GM21619 (cell line): Measurements from ENCODE around the gene ATG4A.
A peak's percentile ranks its signal among the peaks of the same experiment; 100 is the strongest.

ENCODE experiments used
- ATAC-seq: cut with Tn5 transposase; IDR thresholded peaks from one replicate; pipeline ENCODE4 v1.9.1; 2021; ENCODE audit not compliant: unreplicated experiment

The ATG4A gene

DNA sequence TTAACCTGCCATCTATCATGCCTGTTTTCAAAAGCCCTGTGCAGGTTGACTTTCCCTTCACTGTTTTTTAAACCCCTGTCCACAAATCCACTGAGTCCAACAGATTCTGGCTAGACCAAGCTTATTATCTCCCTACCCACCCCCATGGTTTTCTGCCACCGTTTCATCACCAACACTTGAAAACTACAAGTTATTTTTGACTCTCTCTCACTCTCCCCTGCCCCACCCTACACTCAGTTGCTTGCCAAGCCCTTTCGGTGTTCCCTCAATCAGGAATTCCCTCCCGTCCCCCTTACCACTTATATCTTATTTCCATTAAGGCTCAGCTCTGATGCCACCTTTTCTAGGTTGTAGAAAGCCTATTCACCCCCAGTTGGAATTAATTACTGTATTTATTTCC, 29.7 kb downstream of the ATG4A start:
- ATAC-seq = no peak

DNA sequence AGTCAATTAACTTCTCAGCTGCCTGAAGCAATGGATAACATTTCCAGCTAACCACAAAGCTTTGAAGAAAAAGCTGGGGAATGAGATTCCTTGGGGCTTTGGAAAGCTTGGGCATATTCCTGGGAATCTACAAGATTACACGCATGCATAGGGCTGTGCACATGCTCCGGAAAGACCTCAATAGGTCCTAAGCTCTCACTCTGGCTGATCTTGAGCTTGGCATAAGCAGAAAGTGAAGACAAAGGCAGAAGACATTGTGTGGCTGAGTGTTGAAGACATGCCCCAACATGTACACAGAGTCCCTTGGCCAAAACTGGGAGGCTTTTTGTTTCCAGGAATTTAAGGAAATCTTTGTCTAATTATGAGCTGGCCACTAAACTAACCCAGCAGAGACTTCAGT, 31.2 kb downstream of the ATG4A start:
- no peak for ATAC-seq

DNA sequence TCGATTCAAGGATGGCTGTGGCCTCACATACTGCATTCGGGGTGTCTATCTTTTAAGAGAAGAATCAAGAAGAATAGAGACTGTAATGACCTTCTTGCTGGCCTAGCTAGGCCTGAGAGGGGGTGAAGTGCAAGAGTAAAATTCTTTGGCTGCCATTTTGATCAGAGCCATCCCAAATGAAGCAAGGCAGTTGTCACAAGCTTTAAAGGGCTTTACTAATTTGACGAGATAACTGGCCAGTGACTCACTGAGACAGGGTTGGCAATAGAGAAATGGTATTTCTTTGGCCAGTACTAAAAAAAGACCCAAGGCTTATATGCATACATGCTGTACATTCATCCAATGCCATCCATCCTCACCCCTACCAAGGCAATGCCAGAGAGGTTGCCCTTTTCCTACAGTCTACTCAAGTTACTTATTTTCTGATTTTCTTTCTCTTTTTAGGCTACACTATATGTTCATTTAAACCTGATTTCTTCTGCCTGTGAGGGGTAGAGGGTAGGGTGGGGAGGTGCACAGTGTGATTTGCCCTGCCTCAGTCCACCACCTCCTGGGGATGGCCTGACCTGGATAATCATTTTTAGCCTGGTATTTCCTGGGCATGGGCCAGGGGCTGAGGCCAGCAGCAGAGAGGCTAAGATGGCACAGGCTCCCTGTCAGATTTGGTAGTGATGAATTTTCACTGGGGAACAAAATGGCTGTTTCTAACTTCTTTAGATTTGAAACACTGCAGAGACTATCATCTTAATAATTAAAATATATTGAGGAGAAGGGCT, 32.2 kb downstream of the ATG4A start:
- no peak for ATAC-seq

DNA sequence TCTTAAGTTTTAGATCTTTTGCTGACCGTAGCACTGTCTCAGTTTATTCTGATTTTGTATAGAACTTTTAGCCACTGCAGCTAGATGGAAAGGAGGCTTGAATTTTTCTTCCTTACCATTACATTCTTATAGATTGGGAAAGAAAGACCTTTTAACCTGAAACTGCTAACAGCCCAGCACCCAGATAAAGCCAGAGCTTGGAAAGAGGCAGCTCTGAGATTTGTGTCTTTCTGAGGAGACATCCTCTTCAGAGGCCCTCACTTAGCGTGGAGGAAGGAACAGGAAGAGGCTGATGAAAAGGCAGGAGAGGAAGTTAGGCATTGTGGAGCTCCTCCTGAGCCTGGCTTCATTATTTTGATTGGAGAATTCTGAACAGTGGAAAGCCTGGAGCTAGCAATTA, 35.1 kb downstream of the ATG4A start:
- ATAC-seq = no peak

DNA sequence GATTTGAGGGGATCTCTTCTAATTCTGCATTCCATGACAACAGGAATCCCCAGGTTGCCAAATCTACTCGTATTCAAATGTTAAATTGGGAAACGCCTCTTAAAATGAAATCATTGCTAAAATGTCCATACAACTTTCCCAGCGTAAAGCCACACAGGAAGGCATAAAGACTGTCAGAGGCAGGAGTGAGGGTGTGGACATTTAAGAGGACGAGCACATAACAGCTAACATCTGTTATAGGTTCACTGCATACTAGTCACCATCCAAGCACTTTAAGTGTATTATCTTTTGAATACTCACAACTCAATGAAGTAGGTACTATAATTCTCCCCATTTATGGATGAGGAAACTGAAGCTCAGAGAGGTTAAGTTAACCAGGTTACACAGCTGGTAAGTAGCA, 35.6 kb downstream of the ATG4A start:
- ATAC-seq = no peak

DNA sequence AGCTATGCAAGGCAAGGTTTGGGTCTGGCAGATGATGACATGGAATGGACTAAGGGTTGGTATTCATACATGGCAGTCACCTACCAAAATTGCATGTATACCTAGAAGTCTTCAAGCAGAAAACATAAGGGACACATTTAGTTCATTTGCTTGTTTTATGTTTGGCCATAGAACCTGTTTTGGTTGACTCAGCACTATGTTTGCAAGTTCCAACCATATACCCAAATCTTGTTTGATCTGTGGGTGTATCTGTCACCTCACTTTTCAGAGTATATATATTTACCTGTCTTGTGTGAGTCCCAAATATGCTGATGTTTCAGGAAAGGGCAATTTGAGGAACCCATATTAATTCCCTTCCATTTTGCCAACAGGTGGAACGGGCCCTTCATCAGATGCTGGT, 39.3 kb downstream of the ATG4A start:
- ATAC-seq = no peak

DNA sequence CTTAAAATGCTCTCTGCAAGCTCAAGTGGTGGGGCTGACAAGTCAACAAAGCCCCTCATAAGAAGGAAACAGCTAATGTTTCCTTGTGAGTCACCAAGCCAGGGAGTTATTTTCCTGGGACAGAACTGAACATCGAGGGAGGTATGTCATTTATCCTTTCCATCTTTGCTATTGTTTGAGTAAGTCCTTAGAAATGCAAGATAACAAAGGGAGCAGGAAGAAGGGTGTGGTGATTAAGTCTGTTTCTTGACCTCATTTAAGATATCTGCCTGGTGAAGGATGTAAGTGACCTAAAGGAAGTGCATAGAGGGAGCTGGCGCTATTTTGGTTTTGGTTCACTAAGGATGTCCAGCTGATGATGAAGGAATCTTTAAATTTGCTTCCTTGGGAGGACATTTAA, 39.9 kb downstream of the ATG4A start:
- ATAC-seq = no peak

DNA sequence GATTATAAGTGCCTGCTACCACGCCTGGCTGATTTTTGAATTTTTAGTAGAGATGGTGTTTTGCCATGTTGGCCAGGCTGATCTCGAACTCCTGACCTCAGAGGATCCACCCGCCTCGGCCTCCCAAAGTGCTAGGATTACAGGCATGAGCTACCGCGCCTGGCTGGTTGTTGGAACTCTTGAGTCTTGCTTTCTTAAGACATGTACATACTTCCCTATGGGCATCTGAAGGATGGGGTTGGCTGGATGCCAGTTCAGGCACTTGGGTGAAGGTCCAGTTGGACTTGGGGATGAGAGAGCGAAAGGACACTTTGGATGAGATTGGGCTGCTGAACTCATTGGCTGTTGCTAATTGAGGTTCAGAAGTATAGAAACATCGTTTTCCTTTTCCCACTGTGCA, 40.5 kb downstream of the ATG4A start:
- no peak for ATAC-seq

DNA sequence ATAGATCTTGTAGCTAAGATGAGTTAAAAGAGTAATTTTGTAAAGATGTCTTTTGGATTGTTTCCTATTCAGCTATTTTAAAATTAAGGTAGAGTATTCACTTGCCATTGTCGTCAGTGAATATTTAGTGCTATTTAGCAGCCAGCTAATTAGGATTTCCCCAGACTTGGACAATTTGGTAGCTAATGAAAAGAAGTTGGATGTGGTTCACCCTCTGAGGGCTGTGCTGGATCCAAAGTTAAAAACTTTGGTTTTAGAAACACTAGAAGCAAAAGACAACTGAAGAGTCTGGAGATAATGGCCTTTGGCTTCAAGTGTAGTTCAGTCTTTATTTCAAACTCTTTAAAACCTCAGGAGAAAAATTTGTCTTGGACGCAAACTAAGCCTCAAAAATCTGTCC, 41.3 kb downstream of the ATG4A start:
- no peak for ATAC-seq

DNA sequence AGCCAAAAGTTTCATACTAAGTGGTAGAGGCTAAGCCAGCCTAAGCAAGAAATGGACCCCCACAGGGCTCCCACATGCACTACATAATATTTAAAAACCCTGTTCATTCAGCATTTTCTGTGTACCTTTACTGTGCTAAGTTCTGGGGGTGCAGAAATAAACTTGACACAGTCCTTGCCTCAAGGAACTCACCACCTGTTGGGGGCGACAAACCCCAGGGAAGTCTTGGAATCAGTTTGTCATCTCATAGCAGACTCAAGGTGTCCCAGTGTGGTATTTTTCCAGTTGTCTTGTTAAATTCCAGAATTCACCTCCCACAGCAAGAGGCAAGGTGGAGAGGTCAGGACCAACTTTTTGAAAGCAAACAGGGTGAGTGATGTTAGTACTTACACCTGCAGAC, 43.1 kb downstream of the ATG4A start:
- ATAC-seq = no peak

DNA sequence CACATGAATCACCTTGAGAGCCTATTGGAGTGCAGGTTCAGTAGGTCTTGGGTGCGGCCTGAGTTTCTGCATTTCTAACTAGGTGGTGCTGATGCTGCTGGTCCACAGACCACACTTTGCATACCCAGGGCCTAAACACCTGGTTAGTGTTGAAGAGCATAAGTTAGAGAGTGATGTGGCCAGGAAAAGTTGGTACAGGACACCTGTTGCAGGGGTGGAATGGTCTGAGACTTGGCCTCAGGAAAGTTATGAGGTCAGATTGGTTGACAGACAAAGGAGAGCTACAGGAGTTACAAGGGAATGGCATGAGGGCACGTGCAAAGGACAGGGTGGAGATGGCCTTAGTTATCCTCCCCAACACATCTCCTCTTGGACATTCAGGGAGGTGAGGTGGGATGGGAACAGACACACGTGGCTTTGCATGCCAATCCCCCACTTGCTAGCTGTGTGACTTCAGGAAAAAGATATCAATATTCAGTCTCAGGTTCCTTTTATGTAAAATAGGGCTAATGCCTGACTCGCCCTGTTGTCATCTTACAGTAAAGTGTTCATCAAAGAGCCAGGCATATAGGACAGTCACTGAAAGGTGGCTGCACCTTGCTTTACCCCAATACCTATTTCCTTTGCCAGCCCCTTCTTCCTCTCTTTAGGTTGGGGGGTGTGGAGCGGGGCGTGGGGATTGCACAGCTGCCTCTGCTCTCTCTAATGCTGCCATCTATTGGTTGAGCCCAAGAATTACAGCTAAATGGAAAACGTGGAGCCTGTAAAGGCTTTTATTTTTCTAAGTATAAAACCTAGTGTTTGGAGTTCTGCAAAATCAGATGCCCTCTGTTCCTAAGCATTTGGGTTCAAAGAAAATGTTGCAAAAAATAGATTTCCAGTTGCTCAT, 47.5 kb downstream of the ATG4A start:
- ATAC-seq = no peak

DNA sequence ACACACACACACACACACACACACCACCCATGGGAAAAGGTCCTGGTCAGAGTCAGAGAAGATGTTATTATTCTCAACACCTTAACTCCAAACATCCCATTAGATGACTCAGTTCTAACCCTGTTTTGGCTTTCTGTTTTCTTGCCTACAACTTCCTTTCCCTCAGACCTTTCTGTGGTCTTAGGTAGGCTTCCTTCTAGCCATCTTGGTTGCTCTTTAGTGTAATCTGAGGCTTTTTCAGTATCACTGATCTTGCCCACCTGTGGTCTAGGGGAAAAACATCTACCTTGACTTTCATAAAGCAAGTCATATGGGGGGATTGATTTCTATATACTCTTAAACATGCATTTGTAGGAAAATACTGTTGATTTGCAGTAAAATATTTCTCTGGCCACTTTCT, 56.9 kb downstream of the ATG4A start:
- peak; percentile 98 for ATAC-seq

DNA sequence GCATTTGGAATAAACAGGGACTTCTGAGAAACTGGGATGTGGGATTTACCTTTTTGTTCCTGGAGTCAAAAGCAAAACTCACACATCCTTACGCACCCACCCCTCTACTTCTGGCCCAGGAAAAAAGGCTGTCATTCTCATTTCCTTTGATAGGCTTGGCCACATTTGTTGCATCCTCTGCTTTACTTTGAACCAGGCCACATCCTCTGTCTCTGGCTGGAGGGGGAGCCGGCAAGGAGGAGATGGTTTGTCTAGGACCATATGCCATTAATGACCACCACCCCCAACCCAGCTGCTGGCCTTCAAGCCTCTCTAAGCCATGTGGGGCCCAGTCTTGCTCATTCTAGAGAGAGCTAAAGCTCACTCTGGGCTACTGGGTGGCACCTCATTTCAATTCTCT, 64.5 kb downstream of the ATG4A start:
- no peak for ATAC-seq

DNA sequence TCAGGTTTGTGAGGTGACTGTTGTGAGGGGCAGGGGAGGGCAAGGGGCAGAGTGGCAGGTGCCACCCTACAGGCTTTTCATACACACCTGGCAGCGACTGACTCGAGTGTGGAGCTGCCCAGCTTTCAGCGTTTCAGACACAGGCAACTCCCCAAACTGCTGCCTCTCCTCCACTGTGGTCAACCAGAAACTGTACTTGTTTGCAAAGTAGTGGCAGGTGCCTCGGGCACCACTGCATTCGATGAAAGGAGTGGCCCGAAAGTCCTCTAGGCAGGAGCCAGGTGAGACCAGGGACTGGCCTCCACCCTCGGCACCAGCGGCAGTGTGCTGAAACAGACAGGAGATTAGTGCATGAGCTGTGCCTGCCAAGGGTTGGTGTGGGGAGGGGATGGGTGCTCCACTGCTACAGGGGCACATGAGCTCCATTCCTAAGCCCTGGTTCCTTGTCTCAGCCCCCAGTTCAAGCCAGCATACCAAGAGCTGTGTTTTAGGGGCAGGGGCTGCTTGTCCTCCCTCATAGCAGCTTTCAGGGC, 65.4 kb downstream of the ATG4A start:
- no peak for ATAC-seq

DNA sequence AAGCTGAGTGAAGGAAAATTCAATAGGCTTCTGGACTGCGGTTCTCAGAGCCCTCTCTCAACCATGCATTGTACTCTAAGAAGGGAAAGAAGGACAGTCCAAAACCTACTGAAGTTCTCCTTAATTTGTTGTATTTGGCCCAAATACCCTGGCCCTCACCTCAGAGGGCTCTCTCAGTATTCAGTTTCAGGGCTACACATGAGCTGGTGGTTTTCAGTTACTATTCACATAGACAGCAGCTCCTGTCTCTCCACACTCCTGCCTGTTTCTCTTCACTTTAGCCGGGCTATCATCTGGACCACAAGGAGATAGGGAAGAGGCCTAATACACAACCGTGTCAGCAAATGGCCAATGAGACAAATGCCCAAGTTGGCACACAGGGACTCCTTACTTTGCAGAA, 66.0 kb downstream of the ATG4A start:
- no peak for ATAC-seq

DNA sequence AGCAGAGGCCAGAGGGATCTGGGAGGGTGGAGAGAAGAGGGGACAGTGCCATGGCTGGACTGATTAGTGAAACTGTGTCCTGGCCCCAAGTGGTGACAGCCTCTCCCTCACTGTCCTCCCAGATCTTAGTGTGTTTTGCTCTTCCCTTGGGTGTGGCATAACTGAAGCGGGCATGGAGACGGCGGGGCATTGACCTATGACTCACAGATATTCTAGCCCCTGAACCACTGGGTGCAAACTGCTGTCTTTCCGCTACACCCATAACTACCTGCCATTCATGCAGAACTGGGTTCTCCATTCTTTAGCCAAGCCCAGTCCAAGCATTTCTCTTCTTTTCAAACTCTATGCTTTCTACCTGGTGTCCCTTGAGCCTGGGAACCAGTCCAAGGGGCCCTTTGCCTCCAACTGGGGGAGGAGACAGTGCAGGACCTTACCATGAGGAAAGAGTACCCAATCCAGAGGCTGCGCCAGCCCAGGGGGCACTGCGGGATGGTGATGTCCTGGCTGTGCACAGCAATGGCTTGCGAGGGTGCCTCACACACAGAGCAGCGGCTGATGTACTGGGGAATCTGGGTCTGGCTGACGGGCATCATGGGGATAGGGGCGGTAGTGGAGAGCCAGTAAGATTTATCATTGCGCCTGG, 67.6 kb downstream of the ATG4A start:
- ATAC-seq = no peak

DNA sequence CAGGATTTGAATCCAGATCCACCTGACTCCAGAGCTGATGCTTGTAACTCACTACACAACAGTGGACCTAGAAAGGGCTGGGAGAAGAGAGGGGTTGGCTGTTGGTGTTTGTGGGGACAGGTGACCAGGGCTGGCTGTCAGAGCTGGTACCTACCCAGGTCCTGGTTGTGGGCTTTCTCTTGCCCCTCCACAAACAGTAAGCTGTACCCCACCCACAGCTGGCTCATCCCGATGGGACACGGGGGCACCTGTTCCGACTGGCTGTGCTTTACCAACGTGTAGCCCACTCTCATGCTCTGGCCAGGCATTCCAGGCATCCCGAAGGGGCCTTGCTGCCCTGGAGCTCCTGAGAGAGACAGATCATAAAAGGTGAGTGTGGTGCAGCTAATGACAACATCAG, 68.7 kb downstream of the ATG4A start:
- no peak for ATAC-seq

DNA sequence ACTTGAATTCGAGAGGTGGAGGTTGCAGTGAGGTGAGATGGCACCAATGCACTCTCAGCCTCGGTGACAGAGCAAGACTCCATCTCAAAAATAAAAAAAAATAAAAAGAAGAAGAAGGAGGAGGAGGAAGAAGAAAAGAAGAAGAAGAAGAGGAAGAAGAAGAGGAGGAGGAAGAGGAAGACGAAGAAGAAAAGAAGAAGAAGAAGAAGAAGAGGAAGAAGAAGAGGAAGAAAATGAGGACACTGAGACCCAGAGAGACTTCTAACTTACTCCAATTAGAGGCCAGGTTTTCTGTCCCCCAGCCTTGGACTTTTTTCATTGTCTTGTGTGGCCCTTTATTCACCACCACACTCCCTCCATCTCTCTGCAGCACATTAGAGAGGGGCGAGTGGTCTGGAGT, 70.7 kb downstream of the ATG4A start:
- no peak for ATAC-seq

DNA sequence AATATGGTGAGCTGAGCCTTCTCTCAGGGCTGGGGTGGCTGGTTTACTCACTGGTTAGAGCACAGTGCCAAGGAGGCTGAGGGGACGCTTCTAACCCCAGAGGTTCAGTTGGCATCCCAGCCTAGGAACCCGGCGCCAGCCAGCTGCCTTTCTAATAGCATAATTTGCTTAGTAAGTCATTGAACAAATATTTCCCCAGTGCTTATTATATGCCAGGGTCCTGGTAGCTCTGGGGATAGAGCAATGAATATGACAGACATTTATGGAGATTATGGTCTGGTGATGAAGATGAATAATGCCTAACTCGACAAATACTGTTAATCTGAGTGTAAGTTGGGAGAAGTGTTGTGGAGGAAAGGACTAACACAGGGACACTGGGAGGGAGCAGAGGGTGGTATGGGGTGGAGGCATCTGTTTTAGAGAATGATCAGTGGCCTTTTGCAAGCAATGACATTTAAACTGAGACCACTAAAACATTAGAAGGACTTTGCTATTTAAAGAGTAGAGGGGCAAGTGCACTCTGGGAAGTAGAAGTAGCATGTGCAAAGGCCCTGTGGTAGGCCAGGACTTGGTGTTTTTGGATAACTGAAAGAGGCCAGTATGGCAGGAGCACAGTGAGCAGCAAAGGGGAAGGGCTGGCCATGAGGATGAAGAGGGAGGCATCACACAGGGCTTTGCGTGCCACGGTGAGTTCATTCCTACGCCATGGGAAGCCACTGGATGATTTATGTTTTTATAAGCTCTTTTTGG, 71.9 kb downstream of the ATG4A start:
- no peak for ATAC-seq

DNA sequence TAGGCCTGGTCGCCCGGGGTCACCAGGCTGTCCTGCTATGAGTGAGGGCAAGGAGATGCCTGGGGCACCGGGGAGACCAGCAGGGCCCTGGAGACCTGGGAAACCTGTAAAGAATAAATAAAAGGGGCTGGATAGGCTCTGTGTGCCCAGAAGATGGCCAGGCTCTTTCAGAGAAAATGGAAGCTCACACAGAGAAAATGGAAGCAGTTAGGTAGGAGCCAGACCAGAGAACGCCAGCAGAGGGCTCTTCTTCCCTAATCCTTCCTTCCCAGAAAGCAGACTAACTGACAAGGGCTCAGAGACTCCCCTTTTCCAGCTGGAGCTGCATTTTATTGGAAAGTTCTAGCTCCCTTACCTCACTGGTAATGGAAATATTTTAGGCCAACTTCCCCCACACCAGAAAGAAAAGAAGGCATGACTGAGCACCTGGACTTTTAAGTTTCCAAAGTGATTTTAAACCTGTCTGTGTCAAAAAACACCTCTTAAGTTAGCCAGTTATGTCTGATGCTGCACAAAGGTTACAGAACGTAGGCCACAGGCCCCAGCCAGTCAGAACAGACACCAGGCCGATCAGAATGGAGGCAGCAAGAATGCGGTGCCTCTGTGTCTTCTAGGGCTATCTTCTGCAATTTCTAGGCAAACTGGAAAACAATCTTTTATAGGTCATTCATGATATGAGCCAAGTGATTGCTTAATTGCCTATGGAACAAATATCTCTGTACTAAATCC, 74.0 kb downstream of the ATG4A start:
- no peak for ATAC-seq
